Right renal cortex interstitium (tissue), 3 donors: ENCODE results near the gene KDM5B. TPM values are rescaled to one million over a fixed set of nuclear protein-coding genes. Genes with fewer than 3 reads are reported as not detected.

Experiments used
- DNase-seq, 3 donors: peaks; one replicate each; pipeline ENCODE4 v3.0.0-alpha.2; 2013; ENCODE audit warnings: low read depth in 3 of 3, low spot score in 2 of 3
- polyA plus RNA-seq, 3 donors: library from polyadenylated mRNA; unstranded; fragments of 120-200 nt; gene quantifications; one replicate each; pipeline ENCODE4 v1.2.1, GENCODE V29; 2013; ENCODE audit not compliant: insufficient read length in 3 of 3

KDM5B gene
- polyA plus RNA-seq, 3 donors: 94.2 to 101 (median 94.4) TPM

- no peak for DNase-seq
Observed at GRCh38 chr1:202815120-202815519, 6.9 kb upstream of the KDM5B start.

GRCh38 chr1:202812176-202813026, 4.2 kb upstream of the KDM5B start:
- DNase-seq: no peak

GRCh38 chr1:202811296-202812175, 3.3 kb upstream of the KDM5B start:
- DNase-seq: no peak

GRCh38 chr1:202810615-202811295, 2.5 kb upstream of the KDM5B start, which contains the start of gene PCAT6:
PCAT6 (plus strand) TSS chr1:202810954.
- DNase-seq: peak; percentile 74 to 89 (median 87)

- DNase-seq: no peak
Observed at GRCh38 chr1:202810193-202810614, 2.0 kb upstream of the KDM5B start.

- no peak for DNase-seq
Observed at GRCh38 chr1:202809597-202810159, 1.5 kb upstream of the KDM5B start.

GRCh38 chr1:202807451-202807925, 733 bp downstream of the KDM5B start:
- no peak for DNase-seq

- DNase-seq: no peak
Observed at GRCh38 chr1:202806845-202807450, 1.3 kb downstream of the KDM5B start.

- no peak for DNase-seq
Observed at GRCh38 chr1:202805886-202806844, 2.1 kb downstream of the KDM5B start.

- no peak for DNase-seq
Observed at GRCh38 chr1:202804126-202804525, 4.1 kb downstream of the KDM5B start.

- DNase-seq: no peak
Observed at GRCh38 chr1:202802998-202803932, 5.0 kb downstream of the KDM5B start.

- no peak for DNase-seq
Observed at GRCh38 chr1:202802034-202802433, 6.2 kb downstream of the KDM5B start.

- no peak for DNase-seq
Observed at GRCh38 chr1:202801175-202801574, 7.0 kb downstream of the KDM5B start.

GRCh38 chr1:202800742-202801141, 7.5 kb downstream of the KDM5B start:
- no peak for DNase-seq

GRCh38 chr1:202798792-202799331, 9.4 kb downstream of the KDM5B start:
- no peak for DNase-seq

GRCh38 chr1:202798260-202798659, 10.0 kb downstream of the KDM5B start:
- no peak for DNase-seq

GRCh38 chr1:202796670-202797069, 11.6 kb downstream of the KDM5B start:
- no peak for DNase-seq
